ENCODE data around the gene ZBTB48. TPM values are rescaled to one million over a fixed set of nuclear protein-coding genes. Genes with fewer than 3 reads are reported as not detected.
"Not testable (repeated sequence)": the region's sequence is repeated elsewhere in the genome, so short reads cannot be mapped to it uniquely, and the experiment has no call there.

Gene ZBTB48
- total RNA-seq, 1 donor from 2014 or later: 15.1 TPM

DNA sequence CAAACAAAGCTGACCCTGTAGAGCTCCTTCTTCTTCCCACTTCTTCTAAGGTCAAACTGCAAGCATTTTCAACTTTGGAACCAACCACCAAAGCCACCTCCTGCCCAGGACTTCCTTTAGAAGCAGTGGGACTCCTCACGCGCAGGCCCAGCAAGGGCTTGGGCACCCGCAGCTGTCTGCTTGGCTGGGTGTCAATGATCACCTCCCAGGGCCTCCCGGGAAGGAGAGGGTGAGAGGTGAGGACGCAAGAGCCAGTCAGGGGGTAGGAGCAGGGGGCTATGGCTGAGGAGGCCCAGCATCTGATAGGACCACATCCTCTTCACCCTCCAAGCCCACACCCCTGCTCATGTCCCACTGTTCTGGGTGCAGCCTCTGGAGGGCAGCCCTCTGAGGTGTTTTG, 12.6 kb downstream of the ZBTB48 start:
- no peak for DNase-seq

DNA sequence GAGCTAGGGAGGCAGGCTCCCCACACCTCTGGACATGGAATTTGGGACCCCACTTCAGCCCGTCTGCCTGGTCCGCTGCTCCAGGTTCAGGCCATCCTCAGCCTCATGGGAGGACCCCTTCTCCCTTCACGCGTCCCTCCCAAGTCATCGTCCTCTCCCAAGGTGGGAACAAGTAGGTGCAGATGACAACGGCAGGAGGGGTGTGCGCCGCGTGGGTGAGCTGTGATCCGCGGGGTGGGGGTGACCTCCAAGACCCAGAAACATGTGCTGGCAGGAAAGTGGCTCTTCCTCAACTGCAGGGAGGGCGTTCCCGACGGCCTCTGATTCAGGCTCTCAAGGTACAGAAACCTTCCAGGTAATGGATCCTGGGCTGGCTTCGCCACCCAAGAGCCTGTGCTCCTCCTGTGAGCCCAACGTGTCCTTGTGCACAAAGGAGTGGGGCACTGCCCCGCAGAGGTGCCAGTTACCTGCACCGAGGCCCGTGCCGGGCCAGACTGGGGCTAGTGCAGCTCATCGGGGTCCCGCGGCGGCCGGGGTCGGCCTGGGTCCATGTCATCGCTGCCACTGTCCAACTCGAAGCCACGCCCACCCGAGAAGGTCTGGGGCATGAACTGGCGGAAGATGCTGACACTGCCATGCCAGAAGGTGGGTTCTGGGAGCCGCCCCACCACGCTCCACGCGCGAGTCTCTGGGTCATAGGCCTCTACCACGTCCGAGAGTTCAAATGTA, 13.2 kb downstream of the ZBTB48 start:
- no peak for DNase-seq

DNA sequence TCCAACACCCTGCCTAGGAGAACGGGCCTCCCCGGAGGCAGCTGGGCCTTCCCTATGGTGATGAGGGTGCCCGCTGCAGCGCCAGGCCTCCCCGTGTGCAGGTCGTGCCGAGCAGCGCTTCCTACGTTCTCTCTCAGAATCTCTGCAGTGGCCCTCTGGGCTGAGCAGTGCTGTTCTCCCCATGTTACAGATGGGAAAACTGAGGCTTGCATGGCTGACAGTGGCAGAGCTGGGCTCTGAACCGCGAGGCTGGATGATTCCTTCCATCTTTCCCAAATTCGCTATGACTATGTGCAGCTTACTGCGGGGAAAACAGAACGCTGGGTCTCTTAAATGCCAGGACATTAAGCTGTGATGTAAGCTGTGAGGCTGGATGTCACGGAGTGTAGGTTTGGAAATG, 14.0 kb downstream of the ZBTB48 start:
- no peak for DNase-seq

DNA sequence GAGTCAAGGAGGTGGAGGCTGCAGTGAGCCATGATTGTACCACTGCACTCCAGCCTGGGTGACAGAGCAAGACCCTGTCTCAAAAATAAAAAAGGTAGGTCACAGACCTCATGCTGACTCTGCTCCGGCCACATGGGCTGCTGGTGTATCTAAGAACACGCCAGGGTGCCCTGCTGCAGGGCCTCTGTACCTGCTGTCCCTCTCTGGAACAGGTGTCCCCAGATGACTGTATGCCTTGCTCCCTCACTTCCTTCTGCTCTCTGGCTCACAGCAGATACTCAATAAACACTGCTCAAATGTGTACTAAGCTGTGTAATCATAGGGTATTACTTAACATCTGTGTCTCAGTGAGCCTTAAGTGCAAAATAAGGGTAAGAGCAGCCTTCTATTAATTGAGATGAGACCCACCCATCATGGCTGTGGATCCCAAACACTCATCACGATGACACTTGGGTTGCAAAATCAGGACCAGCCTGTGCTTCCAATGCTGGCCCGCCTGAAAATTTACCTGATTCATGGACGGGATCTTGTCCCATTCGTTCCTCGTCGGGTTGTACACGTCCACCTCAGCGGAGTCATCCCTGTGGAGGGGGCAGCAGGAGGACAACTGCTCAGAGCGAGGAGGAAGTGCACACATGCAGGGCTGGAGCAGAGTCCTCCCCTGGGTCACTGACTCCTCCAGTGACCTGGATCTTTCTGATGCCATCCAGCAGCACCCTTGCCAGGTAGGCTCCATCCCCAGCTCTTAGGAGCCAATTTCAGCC, 15.4 kb downstream of the ZBTB48 start:
- no peak for DNase-seq

DNA sequence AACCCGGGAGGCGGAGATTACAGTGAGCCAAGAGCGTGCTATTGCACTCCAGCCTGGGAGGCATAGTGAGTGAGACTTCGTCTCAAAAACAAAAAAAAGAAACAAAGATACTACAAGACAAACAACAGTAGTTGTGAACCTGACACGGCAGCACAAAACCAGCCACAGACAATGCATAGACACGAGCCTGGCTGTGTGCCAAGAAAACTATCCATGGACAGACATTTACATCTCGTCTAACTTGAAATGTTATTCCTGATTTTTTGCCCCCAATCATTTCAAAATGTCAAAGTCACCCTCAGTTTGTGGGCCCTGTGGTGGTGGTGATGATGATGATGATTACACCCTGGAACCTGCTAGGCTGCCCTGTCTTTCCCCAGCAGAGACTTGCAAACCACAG, 16.6 kb downstream of the ZBTB48 start:
- DNase-seq: no peak

DNA sequence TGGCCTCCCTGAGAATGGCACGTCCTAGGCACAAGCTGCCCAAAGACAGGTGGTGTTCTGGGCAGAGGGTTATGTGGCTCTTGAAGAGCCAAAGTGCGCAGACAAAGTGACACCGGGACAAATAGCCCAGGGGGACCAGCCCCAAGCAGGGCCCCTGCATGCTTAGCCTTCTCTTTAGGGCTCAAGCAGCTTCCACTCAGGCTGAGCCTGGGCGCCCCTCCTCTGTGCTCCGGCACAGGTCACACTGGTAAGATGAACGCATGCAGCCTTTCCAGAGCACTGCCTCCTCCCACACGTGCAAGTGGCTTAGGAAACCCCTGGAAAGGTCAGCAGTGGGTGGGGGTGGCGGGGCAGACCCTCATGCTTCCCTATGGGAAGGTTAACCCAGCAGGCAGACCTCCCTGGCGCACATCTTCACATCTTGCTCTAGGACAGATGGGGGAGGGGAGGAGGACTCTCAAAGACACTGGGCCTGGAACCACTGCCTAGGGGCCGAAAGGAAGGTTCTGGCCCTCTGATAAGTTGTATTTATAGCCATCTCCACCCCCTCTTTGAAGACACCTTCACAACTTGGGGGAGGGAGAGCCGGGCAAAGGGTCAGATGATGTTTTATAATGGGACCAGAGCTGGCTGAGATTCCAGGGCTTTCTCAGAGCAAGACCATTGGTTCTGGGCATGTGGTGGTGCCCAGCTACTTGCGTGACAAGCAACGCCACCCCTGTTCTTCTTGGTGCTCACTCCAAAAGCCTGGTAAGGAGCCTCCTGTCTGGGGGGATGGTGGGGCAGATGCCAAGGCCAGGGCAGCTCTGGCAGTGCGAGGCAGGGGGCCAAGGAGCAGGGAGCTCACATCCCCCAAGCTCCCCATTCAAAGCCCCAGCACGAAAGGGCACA, 17.3 kb downstream of the ZBTB48 start:
- no peak for DNase-seq

DNA sequence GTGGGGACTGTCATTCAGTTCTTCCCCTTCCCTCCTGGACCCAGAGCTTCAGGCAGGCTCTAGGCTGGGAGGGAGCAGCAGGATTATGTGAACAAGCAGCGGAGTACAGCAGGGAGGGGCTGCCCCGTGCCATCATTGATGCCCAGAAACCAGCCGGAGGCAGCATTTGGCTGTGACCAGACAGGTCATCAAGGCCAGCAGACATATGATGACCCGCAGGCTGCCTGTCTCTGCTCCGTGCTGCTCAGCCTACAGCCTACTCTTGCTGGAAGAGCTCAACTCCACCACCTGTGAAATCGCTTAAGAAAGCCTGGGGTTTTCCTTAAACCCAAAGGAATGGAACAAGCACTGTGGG, 18.0 kb downstream of the ZBTB48 start:
- DNase-seq: no peak

DNA sequence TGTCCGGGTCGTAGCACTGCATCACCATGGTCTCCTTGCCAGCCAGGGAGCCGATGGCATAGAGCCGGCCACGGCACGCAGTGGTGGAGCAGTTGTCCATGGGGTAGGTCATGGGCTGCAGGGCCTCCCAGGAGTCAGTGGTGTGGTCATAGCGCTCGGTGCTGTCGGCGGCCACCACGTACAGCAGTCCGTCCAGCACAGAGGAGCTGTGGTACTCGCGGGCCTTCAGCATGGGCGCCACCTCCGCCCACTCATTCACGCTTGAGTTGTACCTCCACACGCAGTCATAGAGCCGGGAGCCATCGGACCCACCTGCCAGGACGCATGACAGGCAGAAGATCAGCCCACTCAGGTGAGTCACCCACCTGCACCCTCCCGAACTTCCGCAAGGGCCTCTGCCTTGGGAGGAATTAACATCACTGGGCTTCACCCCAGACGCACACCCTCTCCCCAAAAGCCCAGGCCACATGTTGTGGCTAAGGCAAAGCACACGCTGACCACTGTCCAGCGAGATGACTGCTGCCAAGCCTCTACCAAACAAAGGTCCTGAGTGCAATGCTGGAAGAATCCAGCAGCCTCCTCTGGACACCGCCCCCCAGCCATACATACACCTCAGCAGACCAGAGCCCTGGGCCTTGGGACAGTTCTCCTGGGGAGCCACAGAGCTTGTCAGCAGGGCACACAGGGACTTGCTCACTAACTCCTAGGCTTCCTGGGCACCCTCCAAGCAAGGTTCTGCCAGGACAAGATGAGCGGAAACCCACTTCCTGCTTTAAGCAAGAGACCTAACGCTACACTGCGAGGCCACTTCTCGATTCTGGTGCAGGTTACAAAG, 19.6 kb downstream of the ZBTB48 start:
- peak; percentile 30 for DNase-seq

DNA sequence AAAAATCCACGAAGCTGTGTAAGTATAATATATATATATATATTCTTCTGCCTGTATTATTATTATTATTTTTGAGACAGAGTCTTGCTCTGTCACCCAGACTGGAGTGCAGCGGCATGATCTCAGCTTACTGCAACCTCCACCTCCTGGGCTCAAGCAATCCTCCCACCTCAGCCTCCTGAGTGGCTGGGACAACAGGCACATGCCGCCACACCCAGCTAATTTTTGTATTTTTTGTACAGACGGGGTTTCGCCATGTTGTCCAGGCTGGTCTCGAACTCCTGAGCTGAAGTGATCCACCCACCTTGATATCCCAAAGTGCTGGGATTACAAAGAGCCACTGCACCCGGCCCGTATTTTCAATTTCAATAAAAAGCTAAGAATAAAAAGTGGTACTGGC, 20.2 kb downstream of the ZBTB48 start:
- DNase-seq: not testable (repeated sequence)

DNA sequence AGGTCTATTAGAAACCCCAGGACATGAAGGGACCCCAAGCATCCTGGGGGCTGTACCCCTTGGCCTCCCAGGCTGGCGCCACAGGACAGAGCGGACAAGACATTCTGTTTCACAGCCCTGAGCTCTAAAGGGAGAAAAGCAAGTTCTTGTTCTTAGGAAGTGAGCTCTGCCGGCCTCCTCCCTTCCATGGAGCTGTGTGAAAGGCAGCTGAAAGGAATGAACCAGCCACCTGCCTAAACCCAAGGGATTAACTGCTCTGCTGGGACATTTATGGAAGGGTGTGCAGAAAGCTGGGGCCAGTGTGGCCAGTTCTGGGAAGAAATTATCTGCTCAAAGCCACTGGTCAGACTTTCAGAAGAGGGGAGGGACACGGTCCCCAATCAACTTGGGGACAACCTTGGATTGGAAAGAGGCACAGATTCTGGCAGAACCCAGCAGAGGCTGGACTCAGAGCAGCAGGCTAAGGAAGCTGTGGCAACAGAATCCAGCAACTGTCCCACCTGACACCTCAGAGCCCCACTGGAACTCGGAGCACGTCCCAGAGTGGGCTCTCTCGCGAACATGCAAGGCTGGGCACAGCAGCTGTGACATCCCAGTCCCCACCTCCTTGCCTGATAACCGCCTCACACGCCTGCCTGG, 20.7 kb downstream of the ZBTB48 start:
- DNase-seq: no peak

DNA sequence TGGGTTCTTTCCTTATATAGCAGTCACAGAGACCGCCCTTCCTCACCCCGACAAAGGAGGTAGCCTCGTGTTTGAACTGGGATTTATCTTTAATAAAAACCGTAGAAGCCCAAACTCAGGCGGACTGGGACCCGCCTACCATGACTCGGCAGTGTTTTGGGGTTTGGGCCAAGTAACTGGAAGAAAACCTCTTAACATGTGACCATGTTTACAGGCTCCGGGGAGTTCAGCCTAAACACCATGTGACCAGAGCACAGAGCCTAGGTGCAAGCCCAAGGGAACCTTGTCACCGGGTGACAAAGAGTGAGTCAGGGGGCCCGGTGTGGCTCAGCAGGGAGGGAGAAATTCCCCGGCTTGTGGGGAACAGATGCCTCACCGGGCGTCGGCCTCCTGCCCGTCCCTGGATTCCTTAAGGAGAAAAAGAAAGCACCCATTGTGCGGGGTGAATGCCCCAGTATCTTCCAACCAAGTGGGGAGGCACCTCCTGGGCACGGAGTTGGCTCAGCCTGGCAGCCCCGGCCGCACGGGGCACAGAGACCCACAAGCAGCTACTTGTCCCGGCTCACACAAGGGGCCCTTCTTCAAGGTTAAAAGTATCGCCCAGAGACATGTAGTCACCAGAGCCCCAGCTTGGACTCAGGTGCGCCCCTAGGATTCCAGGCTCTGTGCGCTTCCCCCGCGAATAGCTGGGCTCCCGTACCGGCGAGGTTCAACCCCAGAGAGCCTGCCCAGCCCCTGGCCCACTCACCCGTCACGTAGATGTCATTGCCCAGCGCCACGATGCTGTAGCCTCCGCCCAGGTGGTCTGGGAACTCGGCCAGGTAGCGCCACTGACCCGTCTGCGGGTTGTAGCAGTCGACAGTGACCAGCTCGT, 21.5 kb downstream of the ZBTB48 start:
- peak; percentile 72 for DNase-seq

DNA sequence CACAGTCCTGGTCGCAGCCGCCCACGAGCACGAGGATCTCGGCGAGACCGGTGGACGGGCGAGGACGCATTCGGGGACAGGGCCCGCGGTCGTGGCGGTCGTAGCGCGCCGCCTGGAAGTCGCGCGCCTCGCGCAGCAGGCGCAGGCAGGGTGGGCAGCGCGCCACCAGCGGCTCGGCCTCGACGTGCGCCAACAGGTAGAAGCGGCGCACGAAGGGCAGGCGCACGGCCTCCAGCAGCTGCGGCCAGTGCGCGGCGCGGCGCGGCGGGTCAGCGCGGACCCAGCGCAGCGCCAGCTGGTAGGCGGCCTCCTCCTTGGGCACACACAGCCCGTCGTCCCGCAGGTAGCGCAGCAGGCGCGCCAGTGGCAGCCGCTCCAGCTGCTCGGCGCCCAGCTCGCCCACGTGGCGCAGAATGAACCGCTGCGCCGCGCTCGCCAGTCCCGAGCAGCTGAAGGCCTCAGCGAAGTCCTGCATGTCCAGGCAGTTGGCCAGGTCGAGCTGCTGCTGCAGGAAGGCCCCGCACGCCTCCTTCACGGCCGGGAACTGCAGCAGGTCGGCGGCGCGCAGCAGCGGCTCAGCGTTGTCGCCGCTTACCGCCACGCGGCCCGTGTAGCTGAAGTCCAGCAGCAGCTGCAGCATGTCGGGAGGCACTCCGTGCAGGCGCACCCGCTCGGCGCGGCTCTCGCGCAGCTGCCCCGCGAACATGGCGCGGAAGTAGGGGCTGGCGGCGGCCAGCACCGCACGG, 22.3 kb downstream of the ZBTB48 start:
- peak; percentile 58 for DNase-seq

DNA sequence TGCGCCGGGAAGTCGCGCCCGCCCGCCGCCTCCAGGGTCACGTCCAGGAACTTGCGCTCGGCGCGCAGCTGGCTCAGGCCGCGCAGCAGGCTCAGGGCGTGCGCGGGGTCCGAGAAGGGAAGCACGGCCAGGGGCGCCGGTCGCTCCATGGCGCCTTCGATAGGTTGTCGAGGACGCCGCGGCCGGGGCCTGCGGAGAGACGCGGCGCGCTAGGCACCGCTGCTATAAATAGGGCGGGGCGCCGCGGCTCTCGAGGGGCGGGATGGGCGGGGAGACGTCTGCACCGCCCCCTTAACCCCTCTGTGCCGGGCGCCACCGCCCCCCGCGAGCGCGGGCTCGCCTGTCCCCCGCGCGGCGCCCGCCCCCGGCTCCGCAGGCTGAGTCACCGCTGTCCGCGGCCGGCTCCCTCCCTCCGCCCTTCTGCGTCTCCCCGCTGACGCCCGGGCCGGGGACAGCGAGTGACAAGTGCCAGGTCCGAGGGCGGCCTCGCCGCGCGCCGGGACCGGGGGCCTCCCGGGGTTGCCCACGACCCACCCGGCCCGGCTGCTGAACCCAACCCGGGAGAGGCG, 23.0 kb downstream of the ZBTB48 start, which contains the start of gene KLHL21:
Gene KLHL21 (minus strand): TSS at position 201 of the 569 bp plus-strand sequence. CDS start 52 bp downstream, at position 149.
- DNase-seq: peak; percentile 90

DNA sequence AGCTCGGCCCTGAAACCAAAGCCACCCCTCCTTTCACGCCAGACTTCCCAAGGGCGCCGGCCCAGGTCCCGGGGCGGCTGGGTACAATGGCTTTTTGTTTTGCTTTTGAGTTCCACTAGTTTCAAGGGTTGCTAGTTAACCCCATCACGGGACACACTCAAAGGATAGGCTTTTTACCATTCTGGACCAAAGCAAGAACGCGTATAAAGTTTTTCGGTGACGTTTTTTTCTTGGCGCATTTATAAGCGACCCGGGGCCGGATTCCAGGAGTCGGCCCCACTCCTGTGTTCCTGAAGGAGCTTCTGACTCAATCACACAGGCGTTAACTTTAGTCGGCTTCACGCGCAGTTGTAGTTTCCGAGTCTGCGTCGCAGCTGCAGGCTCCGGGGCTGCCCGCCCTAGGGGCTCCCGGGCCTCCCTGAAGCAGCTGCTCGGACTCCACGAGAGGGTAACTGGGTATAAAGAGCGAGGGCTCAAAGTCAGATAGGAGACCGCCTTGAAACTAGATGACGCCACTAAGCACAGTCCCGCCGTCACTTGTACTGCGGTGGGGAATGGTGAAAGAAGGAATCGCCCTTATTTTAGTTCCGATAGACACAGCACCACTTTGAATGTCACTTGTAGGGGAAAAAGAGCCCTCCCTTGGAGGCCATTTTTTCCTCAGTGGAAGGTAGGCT, 23.6 kb downstream of the ZBTB48 start:
- peak; percentile 65 for DNase-seq

DNA sequence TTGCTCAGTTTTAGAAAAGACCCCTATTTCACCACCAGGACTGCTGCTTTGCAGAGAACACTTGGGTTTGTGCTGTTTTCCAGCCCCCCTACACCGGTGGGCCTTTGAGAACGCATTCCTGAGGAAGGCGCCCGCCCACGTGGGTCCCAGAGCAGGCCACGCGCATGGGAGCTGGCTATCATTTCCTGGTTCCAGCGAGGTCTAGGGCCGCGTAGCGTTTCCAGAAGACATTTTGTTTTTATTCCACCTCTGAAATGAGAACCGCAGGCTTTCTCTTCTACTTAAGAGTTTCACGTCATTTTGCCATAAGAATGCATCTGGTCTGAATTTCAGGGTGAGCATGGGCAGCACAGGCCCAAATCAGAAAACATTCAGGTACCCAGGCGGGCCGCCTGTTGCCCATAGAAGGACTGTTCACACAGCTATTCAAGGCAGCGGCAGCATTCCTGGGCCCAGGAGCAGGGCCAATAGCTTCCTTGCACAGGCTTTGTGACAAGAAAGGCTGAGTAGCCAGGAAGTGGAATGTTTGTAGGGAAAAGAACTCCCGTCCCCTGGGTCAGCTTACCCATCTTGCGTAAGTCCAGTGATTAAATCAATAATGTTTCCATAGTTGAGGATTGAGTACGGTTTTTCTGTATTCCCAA, 24.2 kb downstream of the ZBTB48 start:
- peak; percentile 30 for DNase-seq

DNA sequence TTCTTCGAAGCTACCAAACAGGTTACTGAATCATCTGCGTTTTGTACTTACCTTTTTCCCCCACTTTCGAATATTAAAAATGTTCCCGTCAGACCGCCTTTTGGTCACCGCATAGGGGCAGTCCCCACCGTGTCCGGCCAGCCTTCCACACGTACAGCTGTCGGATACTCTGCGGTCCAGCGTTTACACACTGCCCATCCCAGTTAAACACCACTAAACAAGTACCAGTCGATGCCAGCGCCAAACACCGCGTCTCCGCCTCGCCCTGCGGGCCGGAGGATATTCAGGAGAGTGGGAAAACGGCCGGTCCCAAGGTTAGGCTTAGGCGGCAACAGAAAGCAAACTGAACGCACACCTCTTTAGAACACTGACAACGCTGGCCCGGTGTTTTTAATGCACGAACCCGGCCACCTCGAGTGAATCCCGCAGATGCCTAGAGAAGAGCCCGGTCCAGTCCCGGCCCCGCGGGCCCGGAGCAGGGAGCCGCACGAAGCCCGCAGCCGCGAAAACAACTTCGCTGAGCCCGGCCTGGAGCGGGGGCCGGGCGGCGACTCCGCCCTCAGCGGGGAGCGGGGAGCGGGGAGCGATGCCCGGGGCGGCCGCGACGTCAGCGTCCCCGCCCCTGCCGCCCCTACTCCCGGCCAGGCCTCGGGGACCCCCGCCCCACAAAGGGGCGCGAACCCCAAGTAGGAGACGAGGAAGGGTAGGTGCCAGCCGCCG, 33.0 kb downstream of the ZBTB48 start:
- DNase-seq: no peak

DNA sequence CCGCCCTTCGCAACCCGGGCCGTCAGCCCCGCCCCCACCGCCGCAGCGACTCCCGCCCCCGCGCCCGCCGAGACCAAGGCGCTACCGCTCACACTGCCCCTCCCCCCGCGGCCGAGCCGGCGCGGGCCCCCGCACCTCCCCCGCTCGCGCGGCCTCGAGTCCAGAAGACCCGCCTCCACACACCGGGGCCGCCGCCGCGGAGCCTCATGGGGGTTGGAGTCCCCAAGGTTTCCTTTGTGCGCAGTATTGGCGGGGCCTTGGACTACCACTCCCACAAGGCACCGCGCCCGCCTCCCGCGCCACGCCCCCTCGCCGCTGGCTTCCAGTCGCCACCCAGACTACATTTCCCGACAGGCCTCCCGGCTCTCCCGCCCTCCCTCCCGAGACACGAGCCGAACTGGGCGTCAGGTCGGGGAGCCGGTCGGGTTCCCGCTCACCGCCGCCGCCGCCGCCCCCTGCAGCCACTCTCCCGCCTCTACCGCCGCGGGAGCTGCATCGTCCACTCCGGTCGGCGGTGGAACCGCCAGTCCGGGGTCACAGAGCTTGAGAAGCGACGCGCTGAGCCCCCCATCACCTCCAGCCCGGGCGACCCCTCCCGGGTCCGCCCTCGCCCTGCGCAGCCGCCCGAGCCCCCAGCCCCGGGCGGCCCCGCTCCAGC, 33.7 kb downstream of the ZBTB48 start, which contains the start of gene PHF13:
Gene PHF13 (plus strand): TSS at position 371 of the 658 bp plus-strand sequence. CDS start 336 bp downstream, outside the sequence.
- peak; percentile 99 for DNase-seq

All from occipital lobe (tissue), 2 donors.